Measurements from ENCODE around the gene RHOBTB3. TPM values are rescaled to one million over a fixed set of nuclear protein-coding genes. Genes with fewer than 3 reads are reported as not detected.

The RHOBTB3 gene
- total and polyA plus RNA-seq, 2 donors (not counting 3 experiments of a cell fraction or from before 2014, with no cell fraction given): 44.1 to 52.1 TPM

GRCh38 chr5:95784514-95785302 lies 53.6 kb downstream of the RHOBTB3 start:
- TF ChIP-seq POLR2AphosphoS5 (IDR thresholded peaks at IDR 0.05; ENCODE audit: insufficient read depth, low read depth, low read length) (no peak), EZH2 (IDR thresholded peaks at IDR 0.05; ENCODE audit: borderline replicate concordance, low read depth, low read length, severe bottlenecking) (no peak), FOS (IDR thresholded peaks at IDR 0.05; ENCODE audit: borderline replicate concordance, insufficient read depth, low read length) (no peak), CTCF (IDR thresholded peaks at IDR 0.05; ENCODE audit: extremely low read depth in 1 of 2, insufficient read depth in 1 of 2, low read depth in 1 of 2, low read length in 2 of 2) (no peak), POLR2A (IDR thresholded peaks at IDR 0.05; ENCODE audit: low read depth, low read length) (no peak), MYC (IDR thresholded peaks at IDR 0.05; ENCODE audit: low read depth, low read length) (no peak), JUN (IDR thresholded peaks at IDR 0.05; ENCODE audit: borderline replicate concordance, insufficient read depth, insufficient read length, low read depth) (no peak), GATA2 (IDR thresholded peaks at IDR 0.05; ENCODE audit: insufficient read depth, insufficient read length, low read depth, low read length) (no peak)
- TF ChIP-seq, protein P1, sequence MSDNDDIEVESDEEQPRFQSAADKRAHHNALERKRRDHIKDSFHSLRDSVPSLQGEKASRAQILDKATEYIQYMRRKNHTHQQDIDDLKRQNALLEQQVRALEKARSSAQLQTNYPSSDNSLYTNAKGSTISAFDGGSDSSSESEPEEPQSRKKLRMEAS (IDR thresholded peaks at IDR 0.05; ENCODE audit: insufficient read depth, insufficient read length): no peak
- DNase-seq (ENCODE audit: low read depth, low spot score) (no peak), FAIRE-seq (no peak)
- intact Hi-C loops (cut with micrococcal nuclease): no loop called here
- Histone ChIP-seq H3K27ac (ENCODE audit: insufficient read depth, low read depth, low read length) (no peak overlapping the region), H3K4me2 (ENCODE audit: insufficient read depth, low read length) (no peak overlapping the region), H3K4me1 (ENCODE audit: control insufficient read depth, extremely low read depth, insufficient read depth, low read length) (peaks cover 2% of the 10 kb centered on the region), H3K4me3 (replicated peaks in 1 of 3; ENCODE audit: insufficient read depth in 1 of 3, low read depth in 1 of 3, low read length in 3 of 3) (no peak overlapping the region), H3K36me3 (ENCODE audit: control insufficient read depth in 2 of 2, extremely low read depth in 1 of 2, insufficient read depth in 2 of 2, low read length in 2 of 2) (peaks cover 0 to 3% of the 10 kb centered on the region in 2 experiments), H4K20me1 (replicated peaks; ENCODE audit: control insufficient read depth, extremely low read depth, insufficient read depth, low read length) (no peaks in the 10 kb centered on the region), H3K79me2 (ENCODE audit: control insufficient read depth, insufficient read depth, low read length) (no peaks in the 10 kb centered on the region), H2AFZ (ENCODE audit: low read depth, low read length) (no peak overlapping the region), H3K9me3 (replicated peaks; ENCODE audit: control insufficient read depth, insufficient read depth, low read length) (no peaks in the 10 kb centered on the region), H3K27me3 (ENCODE audit: control insufficient read depth in 2 of 2, insufficient read depth in 2 of 2, low read length in 2 of 2) (no peaks in the 10 kb centered on the region), H3K9ac (replicated peaks; ENCODE audit: extremely low read depth, insufficient read depth, low read length) (no peak overlapping the region), H3K9me1 (replicated peaks; ENCODE audit: control insufficient read depth, extremely low read depth, insufficient read depth, low read length) (no peaks in the 10 kb centered on the region)
- BruUV-seq (replicated peaks): no TSS peak
- ChIA-PET POLR2A (no interaction called here), CTCF (interaction anchor here (6.5 kb wide), 1 partner anchor 63 kb away, joined by 201 read pairs; no protein-coding TSS in a partner anchor)
- dilution Hi-C loops (cut with MboI; ENCODE audit: extremely low pct_ligation_motif_present, low sequenced_read_pairs): no loop called here

Data from endothelial cell of umbilical vein (primary cell).